ENCODE measurements around the gene ETV6.

ETV6 gene

GRCh38 chr12:11759494-11759878 lies 110.0 kb downstream of the ETV6 start:
- DNase-seq (ENCODE audit: low read depth), result no peak

GRCh38 chr12:11759899-11760298 lies 110.4 kb downstream of the ETV6 start:
- DNase-seq (ENCODE audit: low read depth), result no peak

DNA sequence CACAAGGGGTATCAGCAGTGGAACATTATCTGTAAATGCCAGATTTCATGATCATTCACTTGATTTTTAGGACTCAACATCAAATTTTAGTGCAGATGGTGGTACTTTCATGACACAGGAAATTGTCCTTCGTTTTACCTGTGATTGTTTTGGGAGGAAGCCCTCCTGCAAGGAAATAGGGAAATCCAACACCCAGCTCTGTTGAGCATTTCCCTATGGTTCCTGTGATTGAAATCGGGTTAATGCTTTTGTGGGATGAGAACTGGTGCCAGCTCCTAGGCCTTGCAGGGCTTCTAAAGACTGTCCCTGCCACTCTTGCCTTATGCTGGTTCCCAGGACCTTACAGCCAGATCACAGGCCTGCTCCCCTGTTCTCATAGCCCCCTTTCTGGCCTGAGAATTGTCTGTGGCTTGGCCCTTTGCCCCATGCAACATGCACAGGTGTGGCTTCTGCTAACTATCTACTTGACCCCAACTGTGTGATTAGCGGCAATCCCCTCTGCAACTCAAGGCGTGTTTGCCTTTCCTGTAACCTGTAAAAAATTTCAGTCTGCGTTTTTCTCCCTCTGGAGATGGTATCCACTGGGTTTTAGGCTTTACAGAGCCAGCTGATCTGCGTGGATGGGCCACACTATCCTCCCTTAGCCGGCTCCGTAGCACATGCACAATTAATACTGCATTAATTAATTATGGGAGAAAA lies 112.5 kb downstream of the ETV6 start:
- DNase-seq (ENCODE audit: low read depth), result no peak

DNA sequence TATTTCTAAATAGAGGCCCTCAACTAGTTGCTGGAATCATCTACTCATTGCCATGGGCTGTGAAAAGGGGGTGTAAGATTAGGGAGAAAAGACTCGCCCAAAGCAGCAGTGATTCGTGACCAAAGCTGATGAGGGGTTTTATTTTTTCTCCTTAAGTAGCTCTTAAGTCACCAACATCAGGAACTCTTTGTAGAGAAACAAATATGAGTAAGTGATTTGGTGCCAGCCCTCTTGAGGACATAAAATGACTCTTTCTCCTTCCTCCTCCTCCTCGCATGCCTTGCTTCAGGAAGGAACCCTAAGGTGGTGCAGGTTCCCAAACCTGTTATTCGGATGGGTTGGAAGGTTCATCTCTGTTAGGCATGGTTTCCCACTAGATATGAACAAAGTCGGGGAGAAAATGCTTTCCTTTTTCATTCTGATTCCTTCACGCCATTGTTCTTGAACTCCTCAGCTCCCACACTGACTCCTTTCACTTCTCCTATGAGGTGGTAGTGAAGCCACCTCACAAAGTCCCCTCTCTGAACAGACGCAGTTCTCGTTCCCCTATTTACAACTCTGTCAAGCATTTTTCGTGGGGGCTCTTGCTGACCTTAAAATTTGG lies 113.4 kb downstream of the ETV6 start:
- no peak for DNase-seq (ENCODE audit: low read depth)

DNA sequence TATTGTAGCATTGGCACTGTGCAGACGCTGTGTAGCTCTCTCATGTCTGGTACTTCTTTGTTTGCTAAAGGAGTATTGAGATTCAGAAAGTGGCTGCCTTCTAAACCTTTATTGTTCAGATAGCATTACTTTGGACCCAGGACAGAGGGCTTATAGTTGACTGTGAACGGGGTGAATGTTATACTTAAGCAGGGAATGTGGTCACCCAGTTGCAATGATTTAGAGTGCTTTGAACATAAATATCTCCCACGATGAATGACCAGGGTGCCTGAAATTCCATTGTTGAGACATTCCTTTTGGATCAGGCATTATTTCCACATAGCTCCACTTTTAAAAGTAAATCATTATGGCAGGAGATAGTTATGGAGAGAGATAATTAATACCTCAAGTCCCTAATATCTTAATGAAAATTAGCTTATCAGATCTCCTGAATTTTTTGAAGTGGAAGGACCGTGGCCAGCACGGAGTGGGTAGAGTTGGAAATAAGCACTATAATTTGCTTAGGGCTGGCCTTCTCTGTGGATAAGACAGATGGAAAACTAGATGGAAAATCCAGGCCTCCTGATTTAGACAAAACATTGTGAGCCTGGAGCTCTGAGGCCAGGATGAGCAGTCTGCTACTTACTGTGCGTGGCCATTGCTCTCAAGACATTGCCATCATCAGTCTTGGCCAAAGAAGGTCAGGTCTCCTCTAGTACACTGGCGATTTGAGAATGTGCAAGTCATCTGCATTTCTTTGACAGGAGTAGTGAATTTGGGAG lies 114.5 kb downstream of the ETV6 start:
- DNase-seq (ENCODE audit: low read depth), result peak; percentile 49

DNA sequence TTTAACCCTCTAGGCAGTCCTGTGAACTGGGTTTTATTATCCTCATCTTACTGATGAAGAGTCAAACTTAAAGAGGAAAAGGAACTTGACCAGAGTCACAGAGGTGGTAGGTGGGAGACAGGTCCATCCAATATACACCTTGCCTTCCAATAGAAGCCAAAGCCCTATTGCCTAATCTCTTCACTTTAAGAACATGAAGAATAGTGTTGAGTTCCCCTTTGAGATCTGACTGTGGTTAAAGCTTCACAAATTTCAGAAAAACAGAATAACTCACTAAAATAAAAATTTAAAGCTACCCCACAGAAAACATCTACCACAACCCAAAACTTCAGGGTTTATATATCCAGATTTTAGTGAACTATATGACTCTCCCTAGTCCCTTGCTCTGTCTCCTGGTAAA lies 115.4 kb downstream of the ETV6 start:
- DNase-seq (ENCODE audit: low read depth), result no peak

DNA sequence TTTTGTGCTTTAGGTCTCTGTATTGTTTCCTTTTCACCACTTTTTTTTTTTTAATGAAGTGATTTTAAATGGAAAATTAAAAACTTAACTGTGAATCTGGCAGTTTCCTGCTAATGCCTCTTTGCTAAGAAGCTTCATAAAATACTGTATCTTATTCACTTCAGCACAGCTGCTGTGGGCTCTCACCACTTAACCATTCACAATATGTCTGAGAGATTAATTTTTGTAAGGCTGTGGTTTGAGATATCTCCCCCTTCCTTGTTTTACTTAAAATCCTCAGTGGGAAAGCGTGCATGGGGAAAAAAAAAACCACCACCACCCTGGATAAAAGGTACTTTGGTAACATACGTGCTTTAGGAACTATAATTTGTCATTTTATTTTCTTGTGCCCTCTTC lies 115.9 kb downstream of the ETV6 start:
- DNase-seq (ENCODE audit: low read depth), result no peak

- DNase-seq (ENCODE audit: low read depth), result peak; percentile 35
Measured at GRCh38 chr12:11765817-11766794, 116.6 kb downstream of the ETV6 start.

DNA sequence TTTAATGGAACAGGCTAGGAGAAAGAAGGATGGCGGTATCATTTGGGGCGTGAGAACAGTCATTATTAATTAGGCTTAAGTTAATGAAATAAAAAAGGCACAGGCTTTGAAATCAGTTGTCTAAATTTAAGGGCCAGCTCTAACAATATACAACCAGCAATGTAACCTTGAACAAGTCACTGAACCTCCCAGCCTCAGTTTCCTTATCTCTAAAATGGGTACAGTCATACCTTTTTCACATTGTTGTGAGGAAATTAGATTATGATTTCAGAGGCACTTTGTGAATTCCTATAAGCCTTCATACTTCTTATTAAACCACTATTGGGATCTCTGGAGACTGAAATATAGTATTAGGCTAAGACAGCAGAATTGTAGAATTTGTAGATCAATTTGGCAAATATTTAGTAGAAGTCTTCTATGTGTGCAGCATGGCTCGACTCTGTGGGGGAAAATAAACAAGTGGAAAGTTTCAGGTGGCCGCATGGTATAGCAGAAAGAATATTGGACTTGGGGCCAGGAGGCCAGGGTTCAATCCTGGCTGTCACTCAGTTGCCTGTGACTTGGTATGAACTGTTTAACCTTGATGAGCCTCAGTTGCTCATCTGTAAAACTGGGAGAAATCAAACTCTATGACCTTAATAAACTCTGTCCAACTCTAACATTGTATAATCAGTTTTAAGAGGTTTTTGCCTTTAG lies 117.7 kb downstream of the ETV6 start:
- no peak for DNase-seq (ENCODE audit: low read depth)

DNA sequence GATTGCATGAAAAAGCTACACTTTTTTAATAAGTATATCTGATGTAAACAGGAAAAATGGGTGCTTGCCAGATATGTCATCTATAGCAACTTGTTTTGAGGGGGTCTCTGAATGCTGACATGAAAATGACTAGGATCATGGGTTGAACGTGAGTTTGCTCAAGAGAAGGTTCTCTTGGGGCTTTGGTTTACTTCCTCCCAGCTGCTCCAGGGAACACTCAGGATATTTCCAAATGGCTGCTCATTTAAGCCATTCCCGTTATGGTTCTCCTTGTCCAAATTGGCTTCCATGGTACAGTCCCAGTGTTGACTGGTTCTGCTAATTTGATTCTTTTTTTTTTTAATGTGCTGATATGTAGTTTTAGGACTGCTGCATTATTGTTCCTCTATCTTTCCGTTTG lies 118.3 kb downstream of the ETV6 start:
- no peak for DNase-seq (ENCODE audit: low read depth)

DNA sequence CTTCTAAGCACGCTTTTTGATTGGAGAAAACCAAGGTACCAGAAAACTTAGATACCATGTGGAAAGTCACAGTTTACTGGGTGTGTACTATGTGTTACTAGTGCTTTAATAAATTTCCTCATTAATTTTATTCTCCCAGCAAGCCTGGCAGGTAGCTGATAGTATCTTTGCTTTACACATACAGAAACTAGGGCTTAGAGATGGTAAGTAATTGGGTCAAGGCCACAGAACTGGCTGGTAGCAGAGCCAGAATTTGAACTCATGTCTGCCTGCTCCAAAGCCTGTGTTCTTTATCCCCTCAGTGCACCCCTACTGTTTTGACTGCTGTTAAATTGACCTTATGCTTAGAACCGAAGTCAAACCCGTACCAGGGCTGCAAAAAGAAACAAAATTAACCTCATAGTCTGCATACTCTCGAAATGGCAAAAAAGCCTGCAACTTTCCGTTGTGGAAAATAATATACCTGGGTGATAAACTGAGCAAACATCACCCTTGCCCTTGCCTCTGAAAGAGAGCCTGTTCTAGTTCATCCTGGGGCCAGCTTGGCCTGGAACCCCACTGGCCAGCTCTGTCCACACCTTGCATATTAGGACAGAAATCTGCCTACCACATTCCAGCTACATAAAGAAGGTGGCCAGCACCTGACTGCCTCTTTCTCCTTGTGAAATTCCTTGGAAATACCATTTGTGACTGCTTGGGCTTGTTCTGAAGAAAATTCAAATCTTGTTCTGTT lies 118.9 kb downstream of the ETV6 start:
- no peak for DNase-seq (ENCODE audit: low read depth)

- DNase-seq (ENCODE audit: low read depth), result no peak
Measured at GRCh38 chr12:11769723-11770514, 120.4 kb downstream of the ETV6 start.

- DNase-seq (ENCODE audit: low read depth), result no peak
Measured at GRCh38 chr12:11771356-11771755, 121.9 kb downstream of the ETV6 start.

DNA sequence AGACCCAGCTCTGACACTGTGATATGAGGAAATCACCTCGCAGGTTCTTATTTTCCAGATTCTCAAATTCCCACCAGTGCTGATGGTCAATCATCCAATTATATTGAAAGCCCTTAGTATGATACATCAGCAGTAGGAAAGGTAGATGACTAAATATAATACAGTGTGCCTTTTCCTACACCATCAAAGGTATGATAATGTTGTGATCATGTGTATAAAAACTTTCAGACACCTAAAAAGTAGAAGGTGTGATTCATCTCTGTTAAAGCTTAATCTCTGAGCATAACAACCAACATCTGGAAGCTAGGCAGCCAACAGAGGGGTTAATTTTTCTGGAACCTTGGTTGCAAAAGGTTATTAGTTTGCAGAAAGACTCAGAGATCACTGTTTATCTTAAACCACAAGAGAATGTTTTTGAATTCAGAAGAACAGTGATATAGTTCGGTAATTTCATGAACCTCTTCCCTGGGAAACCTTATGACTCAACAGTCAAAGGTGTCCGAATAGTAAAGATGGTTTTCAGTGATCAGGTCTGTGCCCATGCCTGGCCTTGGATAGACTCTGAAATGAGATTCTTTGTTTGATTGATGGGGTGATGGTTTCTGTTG lies 122.5 kb downstream of the ETV6 start:
- DNase-seq (ENCODE audit: low read depth), result no peak

DNA sequence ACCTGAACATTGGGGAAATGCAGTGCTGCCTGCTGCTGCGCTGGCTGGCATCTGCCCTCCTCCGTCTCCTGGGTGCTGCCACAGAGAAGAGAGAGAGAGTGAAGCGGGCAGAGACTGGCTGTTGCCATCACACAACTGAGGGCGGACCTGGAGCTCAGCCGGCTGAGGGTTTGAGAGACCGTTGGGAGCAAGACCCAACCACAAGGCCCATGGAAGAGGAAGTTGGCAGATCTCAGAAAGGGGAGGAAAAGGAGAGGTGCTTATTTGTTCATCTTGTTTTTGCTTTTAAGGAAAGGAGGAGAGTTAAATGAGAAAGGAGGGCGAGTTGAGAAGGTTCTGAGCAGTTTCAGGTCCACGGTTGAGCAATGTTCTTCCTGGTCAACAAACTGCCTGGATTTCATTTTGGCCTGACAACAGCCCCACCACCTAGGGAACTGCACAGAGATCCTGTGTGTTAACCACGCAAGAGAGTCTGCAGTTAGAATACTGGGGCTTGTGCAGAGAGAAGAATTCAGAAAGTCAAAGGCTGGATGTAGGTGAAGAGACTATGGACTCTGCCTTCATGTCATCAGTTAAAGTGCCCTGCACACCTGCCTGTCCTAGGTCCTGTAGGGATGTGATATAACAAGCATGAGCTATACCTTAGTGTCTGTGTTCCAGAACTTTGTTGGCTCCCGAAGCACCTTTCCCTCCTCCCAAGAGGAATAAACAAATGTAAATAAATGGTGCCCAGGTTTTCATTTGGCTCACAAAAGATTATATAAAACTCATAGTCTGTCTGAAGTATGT lies 124.6 kb downstream of the ETV6 start:
- no peak for DNase-seq (ENCODE audit: low read depth)

- no peak for DNase-seq (ENCODE audit: low read depth)
Measured at GRCh38 chr12:11774821-11775220, 125.3 kb downstream of the ETV6 start.

GRCh38 chr12:11776316-11776715 lies 126.8 kb downstream of the ETV6 start:
- no peak for DNase-seq (ENCODE audit: low read depth)

GRCh38 chr12:11777451-11777850 lies 128.0 kb downstream of the ETV6 start:
- DNase-seq (ENCODE audit: low read depth), result no peak

- no peak for DNase-seq (ENCODE audit: low read depth)
Measured at GRCh38 chr12:11777962-11778361, 128.5 kb downstream of the ETV6 start.

All from ELR (cell line).